Uterus (tissue), 2 donors: ENCODE data around the gene DPM3.
"Not testable (repeated sequence)": the region's sequence is repeated elsewhere in the genome, so short reads cannot be mapped to it uniquely, and the experiment has no call there.

Source experiments
- CTCF ChIP-seq, 4 experiments: fragments of 200-600 bp in 2 of 4; fragments of 450-650 bp in 2 of 4; sonication (generic) in 2 of 4; IDR thresholded peaks; one replicate each; pipeline ENCODE4 v1.5.1; 2016 to 2019; ENCODE audit warnings: antibody characterized with exemption in 4 of 4, mild to moderate bottlenecking in 2 of 4, moderate library complexity in 1 of 4
- POLR2A ChIP-seq, 2 donors: fragments of 450-650 bp; IDR thresholded peaks; one replicate each; pipeline ENCODE4 v1.6.1; 2016; ENCODE audit warnings: antibody characterized with exemption in 2 of 2, mild to moderate bottlenecking in 1 of 2, moderate library complexity in 1 of 2

GRCh38 chr1:155155996-155156643, 15.8 kb upstream of the DPM3 start:
- not testable (repeated sequence) for TF ChIP-seq CTCF, POLR2A (IDR thresholded peaks at IDR 0.05)
